Cortex of kidney (tissue), 1 donor: ENCODE data around the gene DTHD1.

Experiments
- DNase-seq: peaks from one replicate; lab custom pipeline; 2025; lab: John Stamatoyannopoulos, UW

DTHD1 gene

GRCh38 chr4:36348403-36348938, 67.1 kb downstream of the DTHD1 start:
- no peak for DNase-seq

GRCh38 chr4:36349938-36350549, 68.6 kb downstream of the DTHD1 start:
- no peak for DNase-seq

GRCh38 chr4:36351082-36351666, 69.8 kb downstream of the DTHD1 start:
- no peak for DNase-seq

- DNase-seq: no peak
Observed at GRCh38 chr4:36353998-36354397, 72.6 kb downstream of the DTHD1 start.

DNA sequence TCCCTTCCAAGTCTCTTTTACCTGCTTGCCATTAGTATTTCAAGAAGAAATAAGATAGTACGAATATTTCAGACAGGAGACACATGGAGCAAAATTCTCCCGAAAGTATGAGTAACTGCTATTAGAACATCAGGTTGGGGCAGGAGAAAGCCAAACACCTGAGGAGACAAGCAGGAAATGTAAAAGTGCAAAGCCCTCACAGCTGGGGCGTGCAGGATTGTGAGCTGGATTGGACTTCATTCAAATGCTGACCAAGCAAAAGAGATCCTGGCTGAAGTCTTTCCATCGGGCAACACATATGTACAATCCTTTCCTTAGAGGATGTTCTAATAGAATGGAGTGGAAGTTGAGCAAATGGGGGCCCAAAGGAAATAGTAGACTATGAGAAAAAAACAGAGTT, 76.8 kb downstream of the DTHD1 start:
- DNase-seq: no peak

GRCh38 chr4:36360755-36361154, 79.3 kb downstream of the DTHD1 start:
- no peak for DNase-seq

DNA sequence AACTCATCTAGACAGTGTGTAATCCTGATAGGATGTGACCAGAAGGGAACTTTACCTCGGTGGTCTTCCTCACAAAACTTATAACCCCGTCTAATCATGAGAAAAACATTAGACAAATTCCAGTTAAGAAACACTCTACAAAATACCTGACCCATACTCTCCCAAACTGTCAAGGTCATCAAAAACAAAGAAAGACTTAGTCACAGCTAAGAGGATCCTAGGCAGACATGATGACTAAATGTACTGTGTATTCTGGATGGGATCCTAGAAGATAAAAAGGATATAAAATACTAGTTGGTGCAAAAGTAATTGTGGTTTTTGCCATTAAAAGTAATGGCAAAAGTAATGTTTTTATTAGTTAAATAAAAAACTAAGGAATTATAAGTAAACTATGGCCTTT, 81.6 kb downstream of the DTHD1 start:
- DNase-seq: no peak

GRCh38 chr4:36374836-36375511, 93.6 kb downstream of the DTHD1 start:
- no peak for DNase-seq

DNA sequence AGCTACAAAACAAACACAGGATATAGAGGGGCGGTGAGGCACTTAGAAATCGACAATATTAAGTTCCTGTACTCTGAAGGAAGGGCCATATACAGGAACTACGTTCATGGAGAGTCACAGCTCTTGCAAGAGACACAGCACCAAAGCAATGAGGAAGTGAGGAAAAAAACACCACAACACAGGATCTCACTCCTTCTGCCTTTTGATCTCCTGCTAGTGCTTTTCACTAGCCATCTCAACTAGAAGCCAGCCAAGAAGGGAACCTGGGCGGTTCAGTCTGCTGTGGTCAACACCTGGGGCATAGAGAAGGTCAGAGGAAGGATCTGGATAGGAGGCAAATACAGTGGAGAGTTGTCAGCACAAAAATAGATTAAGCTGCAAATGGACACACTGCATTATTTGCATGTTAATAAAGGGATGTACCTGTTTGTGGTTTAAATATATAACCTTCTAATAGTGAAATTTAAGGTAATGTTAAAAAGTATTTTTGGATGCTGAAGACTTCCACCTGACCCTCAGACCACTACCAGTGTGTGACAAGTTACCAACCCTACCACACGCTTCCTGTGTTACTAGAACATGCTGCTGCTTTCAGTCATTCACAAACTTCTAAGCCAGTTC, 104.6 kb downstream of the DTHD1 start:
- DNase-seq: no peak

GRCh38 chr4:36386691-36387090, 105.3 kb downstream of the DTHD1 start:
- no peak for DNase-seq

DNA sequence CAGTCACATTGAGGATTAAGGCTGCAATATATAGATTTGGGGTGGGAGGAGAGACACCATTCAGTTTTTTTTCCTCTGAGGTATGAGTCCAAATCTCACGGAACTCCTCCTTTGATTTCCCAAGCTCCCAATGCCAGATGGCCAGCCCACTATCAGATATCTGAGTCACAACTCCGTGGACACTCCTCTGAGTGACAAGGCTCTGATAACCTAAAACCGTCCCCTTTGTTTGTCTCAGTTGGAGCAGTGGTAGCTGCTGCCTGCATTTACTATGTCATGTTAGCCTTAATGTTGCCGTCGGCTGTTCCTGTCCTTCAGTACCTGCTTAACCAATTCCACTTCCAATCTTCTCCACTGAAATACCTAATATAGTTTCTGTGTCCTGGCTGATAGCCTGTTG, 107.3 kb downstream of the DTHD1 start:
- no peak for DNase-seq

- no peak for DNase-seq
Observed at GRCh38 chr4:36391411-36391810, 110.0 kb downstream of the DTHD1 start.

DNA sequence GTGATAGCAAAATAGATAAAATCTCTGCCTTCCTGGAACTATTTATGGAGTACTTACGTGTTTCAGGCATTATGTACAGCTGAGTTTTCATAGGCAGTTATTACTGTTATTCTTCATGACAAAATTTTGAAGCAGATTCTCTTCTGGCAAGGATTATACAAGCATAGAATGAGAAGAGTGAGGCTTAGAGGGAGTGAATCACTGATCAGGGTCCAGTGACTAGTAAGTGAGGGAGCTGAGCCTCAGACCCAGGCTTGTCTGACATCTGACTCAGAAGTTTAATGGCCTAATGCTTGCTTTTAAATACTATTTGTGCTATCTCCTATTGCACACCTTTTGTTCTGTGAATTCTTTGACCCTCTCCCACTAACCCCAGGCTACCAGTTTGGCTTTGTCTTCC, 110.6 kb downstream of the DTHD1 start:
- DNase-seq: no peak

DNA sequence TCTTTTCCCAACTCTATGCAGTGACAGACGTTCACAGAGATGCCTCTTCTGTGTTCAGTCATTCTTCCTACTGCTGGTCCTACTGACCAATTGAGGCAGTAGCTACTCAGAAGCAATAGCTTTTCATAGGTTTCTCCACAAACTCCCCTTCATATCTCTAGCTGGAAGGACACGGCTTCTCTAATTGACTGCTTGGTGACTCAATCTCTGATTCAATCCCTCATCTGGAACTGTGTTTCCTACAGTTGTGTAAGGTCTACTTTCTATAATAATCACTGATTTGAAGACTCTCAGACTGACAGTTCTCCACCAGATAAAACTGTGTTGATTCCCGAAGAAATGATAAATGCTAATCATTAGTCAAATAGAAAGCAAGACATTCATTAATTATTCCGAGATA, 111.5 kb downstream of the DTHD1 start:
- DNase-seq: no peak
